IMR-90 (cell line): ENCODE results near the gene FGGY. TPM values are rescaled to one million over a fixed set of nuclear protein-coding genes. Genes with fewer than 3 reads are reported as not detected.

Experiments
- ATAC-seq: fragments of 200-7000 bp; cut with Tn5 transposase; 2 replicates; pipeline ENCODE4 v1.9.1; 2020; ENCODE audit warnings: low read depth, mild to moderate bottlenecking, moderate library complexity
- BruUV-seq: library from RNA; stranded (reverse); fragments of 400-500 nt; replicated peaks from 2 replicates; lab custom pipeline; 2021; lab: Mats Ljungman, UMichigan
- CTCF ChIA-PET: fragments of 300-600 bp; formaldehyde crosslinking; extraction: SDS; loops from one replicate; lab custom pipeline; 2021; ENCODE audit warnings: antibody characterized with exemption; lab: Yijun Ruan, JAX
- POLR2A ChIA-PET: fragments of 300-600 bp; sonication (Branson Sonifier 250); formaldehyde crosslinking; loops from one replicate; lab custom pipeline; 2022; ENCODE audit warnings: antibody characterized with exemption; ENCODE audit not compliant: unreplicated experiment; lab: Charles Lee
- DNase-seq: peaks from one replicate; pipeline ENCODE4 v3.0.0; 2013
- H2AFZ ChIP-seq: replicated peaks from 2 replicates; pipeline ENCODE3; 2013; ENCODE audit warnings: low read length, mild to moderate bottlenecking; ENCODE audit not compliant: poor library complexity
- H2AK5ac ChIP-seq: 2 replicates; pipeline ENCODE4 v1.6.1; 2013; ENCODE audit warnings: low read depth, low read length, inconsistent platforms
- H2AK9ac ChIP-seq: replicated peaks from 2 replicates; pipeline ENCODE3; 2013; ENCODE audit warnings: mild to moderate bottlenecking, low read depth, low read length, moderate library complexity; ENCODE audit not compliant: poor library complexity
- H2BK120ac ChIP-seq: 2 replicates; pipeline ENCODE4 v1.6.1; 2013; ENCODE audit warnings: low read depth, low read length, inconsistent platforms
- H2BK15ac ChIP-seq: 3 replicates; pipeline ENCODE4 v1.6.1; 2013; ENCODE audit warnings: low read depth, low read length, inconsistent platforms
- H2BK20ac ChIP-seq: 2 replicates; pipeline ENCODE4 v1.6.1; 2013; ENCODE audit warnings: low read depth, mild to moderate bottlenecking, inconsistent platforms, low read length, moderate library complexity
- H2BK5ac ChIP-seq: 2 replicates; pipeline ENCODE4 v1.6.1; 2013; ENCODE audit warnings: mild to moderate bottlenecking, low read depth, low read length, inconsistent platforms; ENCODE audit not compliant: poor library complexity, severe bottlenecking
- H3K14ac ChIP-seq: replicated peaks from 2 replicates; pipeline ENCODE4 v1.6.1; 2013; ENCODE audit warnings: low read depth, low read length, inconsistent platforms
- H3K18ac ChIP-seq: 2 replicates; pipeline ENCODE4 v1.6.1; 2013; ENCODE audit warnings: low read depth, low read length, control low read depth
- H3K23ac ChIP-seq: 2 replicates; pipeline ENCODE4 v1.6.1; 2013; ENCODE audit warnings: low read depth, low read length, inconsistent platforms
- H3K27ac ChIP-seq: 2 replicates; pipeline ENCODE4 v1.5.1; 2013; ENCODE audit warnings: mild to moderate bottlenecking, control low read depth, low read length; ENCODE audit not compliant: insufficient read depth
- H3K27me3 ChIP-seq: 2 replicates; pipeline ENCODE4 v1.6.1; 2013; ENCODE audit warnings: low read length; ENCODE audit not compliant: control insufficient read depth, insufficient read depth
- H3K36me3 ChIP-seq: 2 replicates; pipeline ENCODE4 v1.6.1; 2013; ENCODE audit warnings: low read length, mixed read lengths; ENCODE audit not compliant: control insufficient read depth, insufficient read depth
- H3K4ac ChIP-seq: 2 replicates; pipeline ENCODE4 v1.6.1; 2013; ENCODE audit warnings: low read depth, low read length, inconsistent platforms
- H3K4me1 ChIP-seq: 2 replicates; pipeline ENCODE4 v1.6.1; 2013; ENCODE audit warnings: low read length, mixed read lengths; ENCODE audit not compliant: control insufficient read depth, insufficient read depth
- H3K4me2 ChIP-seq: 2 replicates; pipeline ENCODE4 v1.6.1; 2013; ENCODE audit warnings: low read depth, mild to moderate bottlenecking, control low read depth, low read length, moderate library complexity
- H3K4me3 ChIP-seq: 2 replicates; pipeline ENCODE4 v1.5.1; 2013; ENCODE audit warnings: low read depth, mild to moderate bottlenecking, control low read depth, low read length, moderate library complexity; ENCODE audit not compliant: insufficient read depth
- H3K56ac ChIP-seq: 2 replicates; pipeline ENCODE4 v1.6.1; 2013; ENCODE audit warnings: low read length, inconsistent platforms; ENCODE audit not compliant: insufficient read depth; ENCODE audit errors: extremely low read depth
- H3K79me1 ChIP-seq, 2 experiments: 2 replicates each; pipeline ENCODE4 v1.6.1; 2013; ENCODE audit warnings: low read length in 2 of 2, inconsistent platforms in 1 of 2, low read depth in 1 of 2
- H3K9ac ChIP-seq: 2 replicates; pipeline ENCODE4 v1.6.1; 2013; ENCODE audit warnings: low read depth, low read length, control low read depth
- H3K9me1 ChIP-seq: 2 replicates; pipeline ENCODE4 v1.6.1; 2013; ENCODE audit warnings: low read length, inconsistent platforms; ENCODE audit not compliant: insufficient read depth
- H3K9me3 ChIP-seq: 2 replicates; pipeline ENCODE4 v1.6.1; 2013; ENCODE audit warnings: low read length; ENCODE audit not compliant: control insufficient read depth, insufficient read depth
- H4K20me1 ChIP-seq: 2 replicates; pipeline ENCODE4 v1.6.1; 2013; ENCODE audit warnings: low read length, inconsistent platforms; ENCODE audit not compliant: insufficient read depth
- H4K5ac ChIP-seq: 2 replicates; pipeline ENCODE4 v1.6.1; 2013; ENCODE audit warnings: mild to moderate bottlenecking, low read depth, low read length, control low read depth
- H4K8ac ChIP-seq, 2 experiments: 2 replicates each; pipeline ENCODE4 v1.6.1; 2013; ENCODE audit warnings: low read depth in 2 of 2, low read length in 2 of 2, control low read depth in 1 of 2, inconsistent platforms in 1 of 2
- H4K91ac ChIP-seq: 2 replicates; pipeline ENCODE4 v1.6.1; 2013; ENCODE audit warnings: low read depth, low read length, inconsistent platforms; ENCODE audit not compliant: insufficient read depth
- BHLHE40 ChIP-seq: fragments of 150-350 bp; IDR thresholded peaks from 2 replicates; pipeline ENCODE4 v1.6.1; 2016; ENCODE audit warnings: mild to moderate bottlenecking, low read depth, low read length
- CHD1 ChIP-seq: IDR thresholded peaks from 2 replicates; pipeline ENCODE4 v1.6.1; 2012; ENCODE audit warnings: low read depth, low read length, improper control_type of control experiment
- WGBS, 2 experiments: methylation state at CpG; one replicate each; pipeline versions ENCODE4 v1.1.5 to v1.1.7; 2013; ENCODE audit warnings: missing lambda C conversion rate in 2 of 2; ENCODE audit not compliant: insufficient read length in 1 of 2; ENCODE audit errors: extremely low coverage in 2 of 2; 5-methylcytosine and 5-hydroxymethylcytosine counted together
- dilution Hi-C: fragments of 300-500 bp; cut with HindIII; formaldehyde crosslinking; loops from one replicate; pipeline ENCODE4 v1.14.3; 2018; ENCODE audit warnings: low sequenced_read_pairs; ENCODE audit not compliant: unreplicated experiment
- in situ Hi-C: fragments of 300-500 bp; cut with MboI; formaldehyde crosslinking; loops from 3 replicates; pipeline ENCODE4 v1.14.3; 2019; ENCODE audit warnings: low sequenced_read_pairs, inconsistent platforms, mixed read lengths
- intact Hi-C: fragments of 100-400 bp; cut with micrococcal nuclease; formaldehyde crosslinking; loops from 2 replicates; pipeline ENCODE4 v1.10.0; 2022
- polyA plus RNA-seq, 3 experiments: library from polyadenylated mRNA; depleted of rRNA; stranded (reverse); fragments of >200 nt; gene quantifications; 2 replicates each; pipeline ENCODE4 v1.2.3, GENCODE V29; 2012; ENCODE audit warnings: low replicate concordance in 1 of 3
- total RNA-seq: library from RNA; depleted of rRNA; stranded (reverse); fragments of >200 nt; gene quantifications from 2 replicates; pipeline ENCODE4 v1.2.3, GENCODE V29; 2012

The FGGY gene
- total and polyA plus RNA-seq, 2 of the 4 experiments (the other 2 are of a cell fraction), result 5.6 to 14.0 TPM

- Histone ChIP-seq H3K56ac (no peak overlapping the region), H3K14ac (no peak overlapping the region), H4K20me1 (no peaks in the 10 kb centered on the region), H3K9me1 (no peaks in the 10 kb centered on the region), H3K23ac (no peak overlapping the region), H2AK5ac (no peak overlapping the region), H3K9me3 (no peaks in the 10 kb centered on the region), H3K4ac (no peak overlapping the region), H2BK20ac (no peak overlapping the region), H2BK120ac (no peak overlapping the region), H4K91ac (no peak overlapping the region), H3K4me1 (peaks cover 5% of the 10 kb centered on the region), H3K4me2 (no peak overlapping the region), H4K8ac (no peak overlapping the region), H3K27ac (no peak overlapping the region), H3K18ac (no peak overlapping the region), H2AFZ (no peak overlapping the region), H3K9ac (no peak overlapping the region), H3K79me1 (no peaks in the 10 kb centered on the region), H3K4me3 (no peak overlapping the region), H4K5ac (no peak overlapping the region), H3K27me3 (no peaks in the 10 kb centered on the region), H2AK9ac (no peak overlapping the region), H2BK15ac (no peak overlapping the region), H3K36me3 (no peaks in the 10 kb centered on the region), H2BK5ac (no peak overlapping the region)
- no TSS peak for BruUV-seq
- intact Hi-C loops (no loop called here), dilution Hi-C loops (no loop called here), in situ Hi-C loops (no loop called here)
- POLR2A ChIA-PET, result no interaction called here
- CTCF ChIA-PET, result interaction anchor here (0.5 kb wide), 1 partner anchor 955 kb away, joined by 3 read pairs; no protein-coding TSS in a partner anchor
- DNase-seq (no peak), ATAC-seq (no peak)
- 97% methylated on average over 7 of the region's 12 CpGs; no CpG with 5 or more reads in 1 of the 2 experiments for WGBS, 2 experiments
- no peak for TF ChIP-seq CHD1
- TF ChIP-seq BHLHE40, result no peak
These were observed 227.0 kb downstream of the FGGY start for GRCh38 chr1:59523745-59524450.
